Measurements from ENCODE around the gene LDLRAD4.

Gene LDLRAD4

GRCh38 chr18:13218368-13218991 is at the start of gene LDLRAD4:
Gene LDLRAD4 (plus strand): TSS chr18:13218760.
- no peak for ATAC-seq
- TF ChIP-seq RARB (CRISPR knock-in tag; IDR thresholded peaks at IDR 0.05) (no peak), PPARA (CRISPR knock-in tag; IDR thresholded peaks at IDR 0.05; ENCODE audit: borderline replicate concordance) (no peak), ZNF8 (CRISPR knock-in tag; IDR thresholded peaks at IDR 0.05) (no peak), OSR1 (CRISPR knock-in tag; IDR thresholded peaks at IDR 0.05) (no peak), ZC3H10 (CRISPR knock-in tag; IDR thresholded peaks at IDR 0.05) (no peak), ARNTL (CRISPR knock-in tag; IDR thresholded peaks at IDR 0.05; ENCODE audit: borderline replicate concordance, low read depth) (no peak), ZNF565 (CRISPR knock-in tag; conservative IDR thresholded peaks at IDR 0.05; ENCODE audit: low read depth) (no peak), GLIS3 (CRISPR knock-in tag; IDR thresholded peaks at IDR 0.05) (no peak), TSHZ2 (CRISPR knock-in tag; IDR thresholded peaks at IDR 0.05) (no peak), CREB5 (CRISPR knock-in tag; IDR thresholded peaks at IDR 0.05; ENCODE audit: low read depth) (no peak), SNAI2 (CRISPR knock-in tag; IDR thresholded peaks at IDR 0.05) (no peak), POU6F1 (CRISPR knock-in tag; IDR thresholded peaks at IDR 0.05; ENCODE audit: borderline replicate concordance, low read depth) (no peak), ZNF70 (CRISPR knock-in tag; IDR thresholded peaks at IDR 0.05) (no peak), ZFP30 (CRISPR knock-in tag; IDR thresholded peaks at IDR 0.05) (no peak)
- TF ChIP-seq, protein P1, sequence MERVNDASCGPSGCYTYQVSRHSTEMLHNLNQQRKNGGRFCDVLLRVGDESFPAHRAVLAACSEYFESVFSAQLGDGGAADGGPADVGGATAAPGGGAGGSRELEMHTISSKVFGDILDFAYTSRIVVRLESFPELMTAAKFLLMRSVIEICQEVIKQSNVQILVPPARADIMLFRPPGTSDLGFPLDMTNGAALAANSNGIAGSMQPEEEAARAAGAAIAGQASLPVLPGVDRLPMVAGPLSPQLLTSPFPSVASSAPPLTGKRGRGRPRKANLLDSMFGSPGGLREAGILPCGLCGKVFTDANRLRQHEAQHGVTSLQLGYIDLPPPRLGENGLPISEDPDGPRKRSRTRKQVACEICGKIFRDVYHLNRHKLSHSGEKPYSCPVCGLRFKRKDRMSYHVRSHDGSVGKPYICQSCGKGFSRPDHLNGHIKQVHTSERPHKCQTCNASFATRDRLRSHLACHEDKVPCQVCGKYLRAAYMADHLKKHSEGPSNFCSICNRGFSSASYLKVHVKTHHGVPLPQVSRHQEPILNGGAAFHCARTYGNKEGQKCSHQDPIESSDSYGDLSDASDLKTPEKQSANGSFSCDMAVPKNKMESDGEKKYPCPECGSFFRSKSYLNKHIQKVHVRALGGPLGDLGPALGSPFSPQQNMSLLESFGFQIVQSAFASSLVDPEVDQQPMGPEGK (CRISPR knock-in tag; IDR thresholded peaks at IDR 0.05; ENCODE audit: borderline replicate concordance): no peak

- ATAC-seq: no peak
- TF ChIP-seq ZC3H10 (CRISPR knock-in tag; IDR thresholded peaks at IDR 0.05) (no peak), BACH2 (CRISPR knock-in tag; IDR thresholded peaks at IDR 0.05; ENCODE audit: borderline replicate concordance) (no peak), CREB5 (CRISPR knock-in tag; IDR thresholded peaks at IDR 0.05; ENCODE audit: low read depth) (no peak), TSHZ2 (CRISPR knock-in tag; IDR thresholded peaks at IDR 0.05) (no peak), TCF4 (CRISPR knock-in tag; IDR thresholded peaks at IDR 0.05; ENCODE audit: borderline replicate concordance) (no peak), ZNF70 (CRISPR knock-in tag; IDR thresholded peaks at IDR 0.05) (no peak), POU6F1 (CRISPR knock-in tag; IDR thresholded peaks at IDR 0.05; ENCODE audit: borderline replicate concordance, low read depth) (no peak), SNAI2 (CRISPR knock-in tag; IDR thresholded peaks at IDR 0.05) (no peak)
- TF ChIP-seq, protein P1 (CRISPR knock-in tag; IDR thresholded peaks at IDR 0.05; ENCODE audit: borderline replicate concordance): no peak
Observed at GRCh38 chr18:13173578-13174145, 44.9 kb upstream of the LDLRAD4 start.

Measured in SK-N-SH treated with all-trans-retinoic acid at 6 μM for 48 hours (cell line).